GM23248 (cell line): Measurements from ENCODE around the gene MPP7. TPM values are rescaled to one million over a fixed set of nuclear protein-coding genes. Genes with fewer than 3 reads are reported as not detected.

Experiments
- DNase-seq: peaks from one replicate; pipeline ENCODE4 v3.0.0-alpha.2; 2015
- H2AFZ ChIP-seq: fragments of 200-600 bp; sonication (generic); 2 replicates; pipeline ENCODE4 v1.6.1; 2016; ENCODE audit warnings: antibody characterized with exemption
- H3F3A ChIP-seq: fragments of 200-600 bp; sonication (generic); 2 replicates; pipeline ENCODE4 v1.6.1; 2016; ENCODE audit warnings: mild to moderate bottlenecking, antibody characterized with exemption, mixed run types; ENCODE audit not compliant: insufficient read depth
- H3K27ac ChIP-seq: fragments of 200-600 bp; sonication (generic); 2 replicates; pipeline ENCODE4 v1.5.1; 2016; ENCODE audit warnings: mild to moderate bottlenecking
- H3K27me3 ChIP-seq: fragments of 200-600 bp; sonication (generic); replicated peaks from 2 replicates; pipeline ENCODE4 v1.6.1; 2016; ENCODE audit warnings: mild to moderate bottlenecking; ENCODE audit not compliant: insufficient read depth
- H3K36me3 ChIP-seq: fragments of 200-600 bp; sonication (generic); 2 replicates; pipeline ENCODE4 v1.6.1; 2016; ENCODE audit warnings: low read depth, mild to moderate bottlenecking
- H3K4me1 ChIP-seq: fragments of 200-600 bp; sonication (generic); 2 replicates; pipeline ENCODE4 v1.6.1; 2016; ENCODE audit warnings: mild to moderate bottlenecking; ENCODE audit not compliant: insufficient read depth
- H3K4me2 ChIP-seq: fragments of 200-600 bp; sonication (generic); one replicate; pipeline ENCODE4 v1.6.1; 2016; ENCODE audit warnings: mild to moderate bottlenecking; ENCODE audit not compliant: unreplicated experiment
- H3K4me3 ChIP-seq: fragments of 200-600 bp; sonication (generic); 2 replicates; pipeline ENCODE4 v1.5.1; 2016; ENCODE audit warnings: mild to moderate bottlenecking
- H3K79me2 ChIP-seq: fragments of 200-600 bp; sonication (generic); 2 replicates; pipeline ENCODE4 v1.6.1; 2016; ENCODE audit warnings: mild to moderate bottlenecking; ENCODE audit not compliant: insufficient read depth
- H3K9ac ChIP-seq: fragments of 200-600 bp; sonication (generic); 2 replicates; pipeline ENCODE4 v1.6.1; 2016; ENCODE audit warnings: mild to moderate bottlenecking
- H3K9me2 ChIP-seq: fragments of 200-600 bp; sonication (generic); 2 replicates; pipeline ENCODE4 v1.6.1; 2016; ENCODE audit warnings: mixed run types, mild to moderate bottlenecking, moderate library complexity; ENCODE audit not compliant: insufficient read depth
- H3K9me3 ChIP-seq: fragments of 200-600 bp; sonication (generic); one replicate; pipeline ENCODE4 v1.6.1; 2017; ENCODE audit warnings: low read depth
- H4K20me1 ChIP-seq: fragments of 200-600 bp; sonication (generic); 2 replicates; pipeline ENCODE4 v1.6.0; 2016; ENCODE audit not compliant: insufficient read depth
- EZH2 ChIP-seq: fragments of 200-600 bp; sonication (generic); IDR thresholded peaks from 2 replicates; pipeline ENCODE4 v1.6.1; 2018; ENCODE audit warnings: antibody characterized with exemption, mild to moderate bottlenecking; ENCODE audit not compliant: insufficient read depth, poor library complexity, severe bottlenecking
- EZH2phosphoT487 ChIP-seq: fragments of 200-600 bp; sonication (generic); IDR thresholded peaks from 2 replicates; pipeline ENCODE4 v1.6.1; 2018; ENCODE audit warnings: antibody characterized with exemption, moderate library complexity, mild to moderate bottlenecking, low read depth; ENCODE audit not compliant: insufficient read depth
- WGBS, 2 experiments: methylation state at CpG; one replicate each; pipeline ENCODE4 v1.1.6; 2015 to 2017; ENCODE audit warnings: low lambda C conversion rate in 2 of 2, low coverage in 1 of 2; ENCODE audit errors: missing lambda C conversion rate in 2 of 2; 5-methylcytosine and 5-hydroxymethylcytosine counted together
- in situ Hi-C: fragments of 300-500 bp; cut with MboI; formaldehyde crosslinking; loops from 2 replicates; pipeline ENCODE4 v1.15.0; 2020
- polyA plus RNA-seq: library from polyadenylated mRNA; unstranded; fragments of >200 nt; fragmentation: Nextera tagmentation; extraction: Ambion mirVana; gene quantifications from 2 replicates; pipeline ENCODE4 v1.2.1, GENCODE V29; 2016
- total RNA-seq: library from RNA; depleted of rRNA; stranded (reverse); fragments of >200 nt; shearing (Covaris generic); gene quantifications from 2 replicates; pipeline ENCODE4 v1.2.3, GENCODE V29; 2014

MPP7 gene
- total and polyA plus RNA-seq, 2 experiments from 2014 or later: 0.09 to 0.65 TPM

- H3K4me1 ChIP-seq: peaks cover 15% of the 10 kb centered on the region
- H3K4me3 ChIP-seq: no peak overlapping the region
- H3K4me2 ChIP-seq: no peak overlapping the region
- WGBS, 2 experiments: 19 to 24% methylated on average over 3 of the region's 3 CpGs
- H3K9me2 ChIP-seq: no peaks in the 10 kb centered on the region
- in situ Hi-C loops: no loop called here
- no peaks in the 10 kb centered on the region for H3K9me3 ChIP-seq
- peaks cover 3% of the 10 kb centered on the region; the same call in 1 of the 2 replicates for H3F3A ChIP-seq
- H3K27ac ChIP-seq: no peak overlapping the region
- TF ChIP-seq EZH2 (no peak), EZH2phosphoT487 (no peak)
- H3K9ac ChIP-seq: no peak overlapping the region
- DNase-seq: peak; percentile 28
- no peaks in the 10 kb centered on the region for H3K36me3 ChIP-seq
- no peaks in the 10 kb centered on the region for H4K20me1 ChIP-seq
- no peaks in the 10 kb centered on the region for H3K27me3 ChIP-seq
- no peaks in the 10 kb centered on the region for H3K79me2 ChIP-seq
- H2AFZ ChIP-seq: peak overlapping the region; percentile 16; the same call in 1 of the 2 replicates
These were observed 7.5 kb downstream of the MPP7 start for GRCh38 chr10:28295336-28295735.

- no peak overlapping the region for H3K4me2 ChIP-seq
- TF ChIP-seq EZH2phosphoT487 (no peak), EZH2 (no peak)
- H3K27ac ChIP-seq: no peak overlapping the region
These were observed 8.1 kb downstream of the MPP7 start for GRCh38 chr10:28294809-28295208.

DNA sequence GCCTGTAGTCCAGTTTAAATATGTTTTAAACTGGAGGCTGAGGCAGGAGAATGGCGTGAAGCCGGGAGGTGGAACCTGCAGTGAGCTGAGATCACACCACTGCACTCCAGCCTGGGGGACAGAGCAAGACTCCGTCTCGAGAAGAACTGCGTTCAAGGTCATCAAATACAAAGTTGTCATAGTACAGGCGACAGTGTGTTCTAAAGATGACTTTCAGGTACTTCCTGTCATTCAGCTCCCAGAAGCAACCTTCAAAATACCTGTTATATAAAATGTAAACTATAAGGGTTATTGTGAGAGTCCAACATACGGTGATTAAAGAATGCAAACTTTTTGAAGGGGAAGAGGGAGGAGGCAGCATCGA is 8.7 kb downstream of the MPP7 start:
- H3K27ac ChIP-seq: no peak overlapping the region
- no peak for TF ChIP-seq EZH2
- TF ChIP-seq EZH2phosphoT487: no peak
- no peaks in the 10 kb centered on the region for H3K36me3 ChIP-seq
- H3F3A ChIP-seq: peaks cover 3% of the 10 kb centered on the region; the same call in 1 of the 2 replicates
- H3K9me2 ChIP-seq: no peaks in the 10 kb centered on the region
- no peak overlapping the region for H3K4me2 ChIP-seq
- no peaks in the 10 kb centered on the region for H3K27me3 ChIP-seq
- H2AFZ ChIP-seq: no peak overlapping the region
- peaks cover 15% of the 10 kb centered on the region for H3K4me1 ChIP-seq
- H4K20me1 ChIP-seq: no peaks in the 10 kb centered on the region
- no peaks in the 10 kb centered on the region for H3K79me2 ChIP-seq
- WGBS, 2 experiments: 68 to 73% methylated on average over 8 of the region's 8 CpGs
- no peaks in the 10 kb centered on the region for H3K9me3 ChIP-seq
- H3K4me3 ChIP-seq: no peak overlapping the region
- no peak overlapping the region for H3K9ac ChIP-seq
- no peak for DNase-seq
- in situ Hi-C loops: no loop called here

More at GRCh38 chr10:28294809-28295208, 8.1 kb downstream of the MPP7 start:
- no peak overlapping the region for H3K4me3 ChIP-seq
- in situ Hi-C loops: no loop called here
- peaks cover 15% of the 10 kb centered on the region for H3K4me1 ChIP-seq
- H3K27me3 ChIP-seq: no peaks in the 10 kb centered on the region
- H3K9me2 ChIP-seq: no peaks in the 10 kb centered on the region
- H3K36me3 ChIP-seq: no peaks in the 10 kb centered on the region
- no peak overlapping the region for H3K9ac ChIP-seq
- H4K20me1 ChIP-seq: no peaks in the 10 kb centered on the region
- 77 to 82% methylated on average over 5 of the region's 5 CpGs for WGBS, 2 experiments
- DNase-seq: no peak
- no peaks in the 10 kb centered on the region for H3K9me3 ChIP-seq
- H3K79me2 ChIP-seq: no peaks in the 10 kb centered on the region
- peaks cover 3% of the 10 kb centered on the region; the same call in 1 of the 2 replicates for H3F3A ChIP-seq
- peak overlapping the region; percentile 16; the same call in 1 of the 2 replicates for H2AFZ ChIP-seq

DNA sequence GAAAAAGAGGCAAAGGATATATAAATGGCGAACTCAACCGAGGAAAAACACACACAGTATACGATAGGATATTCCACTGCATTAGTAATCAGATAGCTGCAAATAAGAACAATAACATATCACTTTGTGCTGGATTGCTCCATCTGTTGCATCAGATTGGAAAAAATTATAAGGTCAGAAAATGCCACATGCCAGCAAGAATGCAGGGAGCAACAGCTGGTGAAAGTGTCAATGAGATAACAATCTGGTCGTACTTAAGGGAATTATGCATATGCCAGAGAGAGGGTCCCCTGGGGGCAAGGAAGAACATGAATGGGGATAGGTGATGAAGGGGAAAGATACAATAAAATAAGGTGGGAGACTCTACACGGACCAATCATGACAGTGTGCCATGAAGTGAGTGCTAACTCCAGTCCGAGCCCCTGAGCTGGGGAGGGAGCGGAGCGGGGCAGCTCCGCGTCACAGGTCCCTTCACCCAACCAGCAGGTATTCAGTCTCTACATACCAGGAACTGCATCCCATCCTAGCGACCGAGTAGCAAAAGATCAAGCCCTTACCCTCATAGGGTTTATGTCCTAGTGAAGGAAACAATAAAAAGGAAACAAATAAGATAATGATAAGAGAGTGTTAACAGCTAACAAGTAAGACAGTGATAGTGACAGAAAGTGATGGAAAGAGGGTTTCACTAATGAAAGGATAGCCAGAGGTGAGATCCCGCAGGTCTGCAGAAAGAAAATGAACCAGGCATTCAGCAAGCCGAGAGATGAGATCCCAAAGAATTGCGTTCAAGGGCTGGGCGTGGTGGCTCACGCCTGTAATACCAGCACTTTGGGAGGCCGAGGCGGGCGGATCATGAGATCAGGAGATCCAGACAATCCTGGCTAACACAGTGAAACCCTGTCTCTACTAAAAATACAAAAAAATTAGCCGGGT is 9.4 kb downstream of the MPP7 start:
- Histone ChIP-seq H3K79me2 (no peaks in the 10 kb centered on the region), H3K4me3 (no peak overlapping the region), H3K9me2 (no peaks in the 10 kb centered on the region), H3F3A (peaks cover 3% of the 10 kb centered on the region; the same call in 1 of the 2 replicates), H3K36me3 (no peaks in the 10 kb centered on the region), H3K27ac (no peak overlapping the region), H3K4me1 (peaks cover 15% of the 10 kb centered on the region), H3K27me3 (no peaks in the 10 kb centered on the region), H3K9ac (no peak overlapping the region), H4K20me1 (no peaks in the 10 kb centered on the region), H2AFZ (no peak overlapping the region), H3K4me2 (no peak overlapping the region), H3K9me3 (no peaks in the 10 kb centered on the region)
- DNase-seq: peak; percentile 24
- TF ChIP-seq EZH2: no peak
- TF ChIP-seq EZH2phosphoT487: no peak
- WGBS, 2 experiments: 84 to 87% methylated on average over 21 of the region's 21 CpGs
- in situ Hi-C loops: no loop called here
